OCI-LY7 (cell line): ENCODE results near the gene RCSD1.

Experiments used
- EZH2phosphoT487 ChIP-seq: fragments of 200-600 bp; sonication (generic); IDR thresholded peaks from 2 replicates; pipeline ENCODE4 v1.6.1; 2018; ENCODE audit warnings: low read depth, borderline replicate concordance, mild to moderate bottlenecking, mixed run types, antibody characterized with exemption, low read length, moderate library complexity, mixed read lengths
- TF ChIP-seq, protein P1 (sequence below): fragments of 200-600 bp; sonication (generic); conservative IDR thresholded peaks from 2 replicates; pipeline ENCODE4 v1.5.1; 2014; ENCODE audit warnings: mild to moderate bottlenecking, antibody characterized with exemption, low read length, moderate library complexity, mixed read lengths

DNA sequence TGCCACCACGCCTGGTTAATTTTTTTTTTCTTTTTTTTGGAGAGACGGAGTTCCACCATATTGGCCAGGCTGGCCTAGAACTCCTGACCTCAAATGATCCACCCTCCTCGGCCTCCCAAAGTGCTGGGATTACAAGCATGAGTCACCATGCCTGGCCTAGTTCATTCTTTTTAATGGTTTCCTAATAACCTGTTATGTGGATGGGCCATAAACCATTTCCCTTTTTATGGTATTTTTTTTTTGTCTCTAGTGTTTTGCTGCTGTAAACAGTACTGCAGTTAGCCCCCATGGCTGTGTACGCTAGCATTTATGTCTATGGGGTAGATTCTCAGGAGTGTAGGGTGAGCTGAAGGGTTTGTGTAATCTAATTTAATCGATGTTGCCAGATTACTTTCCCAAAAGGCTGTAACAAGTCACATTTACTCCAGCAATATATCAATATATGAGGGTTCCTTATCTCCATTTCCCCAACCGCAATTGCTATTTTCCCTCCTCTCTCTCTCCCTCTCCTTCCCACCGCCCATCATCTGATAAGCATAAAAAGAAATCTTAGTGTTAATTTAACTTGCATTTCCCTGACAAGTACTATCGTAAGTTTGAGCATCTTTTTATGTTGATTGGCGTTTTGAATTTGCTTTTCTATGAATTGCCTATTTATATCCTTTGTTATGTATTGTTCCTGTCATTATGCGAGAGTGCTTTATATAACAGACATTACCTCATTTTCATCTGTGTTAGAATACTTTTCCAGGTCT, 28.7 kb downstream of the RCSD1 start:
- TF ChIP-seq, protein P1, sequence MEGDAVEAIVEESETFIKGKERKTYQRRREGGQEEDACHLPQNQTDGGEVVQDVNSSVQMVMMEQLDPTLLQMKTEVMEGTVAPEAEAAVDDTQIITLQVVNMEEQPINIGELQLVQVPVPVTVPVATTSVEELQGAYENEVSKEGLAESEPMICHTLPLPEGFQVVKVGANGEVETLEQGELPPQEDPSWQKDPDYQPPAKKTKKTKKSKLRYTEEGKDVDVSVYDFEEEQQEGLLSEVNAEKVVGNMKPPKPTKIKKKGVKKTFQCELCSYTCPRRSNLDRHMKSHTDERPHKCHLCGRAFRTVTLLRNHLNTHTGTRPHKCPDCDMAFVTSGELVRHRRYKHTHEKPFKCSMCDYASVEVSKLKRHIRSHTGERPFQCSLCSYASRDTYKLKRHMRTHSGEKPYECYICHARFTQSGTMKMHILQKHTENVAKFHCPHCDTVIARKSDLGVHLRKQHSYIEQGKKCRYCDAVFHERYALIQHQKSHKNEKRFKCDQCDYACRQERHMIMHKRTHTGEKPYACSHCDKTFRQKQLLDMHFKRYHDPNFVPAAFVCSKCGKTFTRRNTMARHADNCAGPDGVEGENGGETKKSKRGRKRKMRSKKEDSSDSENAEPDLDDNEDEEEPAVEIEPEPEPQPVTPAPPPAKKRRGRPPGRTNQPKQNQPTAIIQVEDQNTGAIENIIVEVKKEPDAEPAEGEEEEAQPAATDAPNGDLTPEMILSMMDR = no peak
- TF ChIP-seq EZH2phosphoT487 = no peak
